KMS-11 (cell line): ENCODE results near the gene MAP3K5.

ENCODE experiments used
- H2AFZ ChIP-seq: fragments of 200-600 bp; sonication (generic); 2 replicates; pipeline ENCODE4 v1.6.1; 2016; ENCODE audit warnings: antibody characterized with exemption, mixed run types, low read depth
- H3K27ac ChIP-seq: fragments of 200-600 bp; sonication (generic); 2 replicates; pipeline ENCODE4 v1.6.1; 2016; ENCODE audit warnings: mild to moderate bottlenecking, mixed run types
- H3K27me3 ChIP-seq: fragments of 200-600 bp; sonication (generic); 2 replicates; pipeline ENCODE4 v1.6.1; 2017; ENCODE audit warnings: mild to moderate bottlenecking, low read depth, mixed run types, moderate library complexity; ENCODE audit not compliant: insufficient read depth
- H3K36me3 ChIP-seq: fragments of 200-600 bp; sonication (generic); 2 replicates; pipeline ENCODE4 v1.6.1; 2017; ENCODE audit warnings: mild to moderate bottlenecking, mixed run types; ENCODE audit not compliant: insufficient read depth
- H3K4me1 ChIP-seq: fragments of 200-600 bp; sonication (generic); 2 replicates; pipeline ENCODE4 v1.6.1; 2016; ENCODE audit warnings: mild to moderate bottlenecking, low read depth, mixed run types; ENCODE audit not compliant: poor library complexity, severe bottlenecking
- H3K4me2 ChIP-seq: fragments of 200-600 bp; sonication (generic); 2 replicates; pipeline ENCODE4 v1.7.0; 2016; ENCODE audit warnings: mild to moderate bottlenecking, mixed run types
- H3K4me3 ChIP-seq: fragments of 200-600 bp; sonication (generic); IDR thresholded peaks from 2 replicates; pipeline ENCODE4 v1.6.1; 2017; ENCODE audit warnings: low read depth, low read length, mixed read lengths; ENCODE audit not compliant: insufficient read depth
- H3K79me2 ChIP-seq: fragments of 200-600 bp; sonication (generic); 2 replicates; pipeline ENCODE4 v1.6.1; 2016; ENCODE audit warnings: low read depth, mixed run types; ENCODE audit not compliant: insufficient read depth
- H3K9ac ChIP-seq: fragments of 200-600 bp; sonication (generic); 2 replicates; pipeline ENCODE4 v1.6.1; 2016; ENCODE audit warnings: mild to moderate bottlenecking, mixed run types
- H4K20me1 ChIP-seq: fragments of 200-600 bp; sonication (generic); 2 replicates; pipeline ENCODE4 v1.6.1; 2016; ENCODE audit warnings: mild to moderate bottlenecking, mixed run types; ENCODE audit not compliant: insufficient read depth
- CTCF ChIP-seq: fragments of 200-600 bp; sonication (generic); conservative IDR thresholded peaks from 2 replicates; pipeline ENCODE4 v1.6.1; 2017; ENCODE audit warnings: low read depth, mild to moderate bottlenecking, antibody characterized with exemption, low read length, moderate library complexity, mixed read lengths

Gene MAP3K5

GRCh38 chr6:136787726-136788068 is 4.6 kb downstream of the MAP3K5 start:
- no peaks in the 10 kb centered on the region for H3K36me3 ChIP-seq
- no peak overlapping the region for H2AFZ ChIP-seq
- no peak overlapping the region for H3K9ac ChIP-seq
- H3K79me2 ChIP-seq, result peaks cover 61% of the 10 kb centered on the region
- peaks cover 77% of the 10 kb centered on the region for H3K4me1 ChIP-seq
- no peak overlapping the region for H3K27ac ChIP-seq
- H4K20me1 ChIP-seq, result no peaks in the 10 kb centered on the region
- TF ChIP-seq CTCF, result no peak
- no peak overlapping the region for H3K4me3 ChIP-seq
- H3K27me3 ChIP-seq, result no peaks in the 10 kb centered on the region
- peak overlapping the region; percentile 36; the same call in 1 of the 2 replicates for H3K4me2 ChIP-seq

GRCh38 chr6:136786658-136787057 is 5.6 kb downstream of the MAP3K5 start:
- Histone ChIP-seq H4K20me1 (no peaks in the 10 kb centered on the region), H3K4me2 (no peak overlapping the region), H3K4me1 (peaks cover 77% of the 10 kb centered on the region), H3K9ac (no peak overlapping the region), H3K4me3 (no peak overlapping the region), H2AFZ (no peak overlapping the region), H3K36me3 (no peaks in the 10 kb centered on the region), H3K27ac (no peak overlapping the region), H3K79me2 (peaks cover 64% of the 10 kb centered on the region), H3K27me3 (no peaks in the 10 kb centered on the region)
- no peak for TF ChIP-seq CTCF

GRCh38 chr6:136784910-136785746 is 7.1 kb downstream of the MAP3K5 start:
- TF ChIP-seq CTCF, result no peak
- Histone ChIP-seq H3K27ac (no peak overlapping the region), H3K4me3 (no peak overlapping the region), H3K36me3 (no peaks in the 10 kb centered on the region), H4K20me1 (no peaks in the 10 kb centered on the region), H2AFZ (no peak overlapping the region), H3K27me3 (no peaks in the 10 kb centered on the region), H3K4me2 (no peak overlapping the region), H3K79me2 (peaks cover 55% of the 10 kb centered on the region), H3K9ac (no peak overlapping the region), H3K4me1 (peaks cover 69% of the 10 kb centered on the region)

GRCh38 chr6:136784271-136784664 is 8.0 kb downstream of the MAP3K5 start:
- H3K27ac ChIP-seq, result no peak overlapping the region
- H3K4me1 ChIP-seq, result peaks cover 60% of the 10 kb centered on the region
- H3K79me2 ChIP-seq, result peaks cover 46% of the 10 kb centered on the region
- TF ChIP-seq CTCF, result no peak
- H3K4me3 ChIP-seq, result no peak overlapping the region
- no peak overlapping the region for H2AFZ ChIP-seq
- peak overlapping the region; percentile 11; the same call in 1 of the 2 replicates for H3K4me2 ChIP-seq
- H4K20me1 ChIP-seq, result no peaks in the 10 kb centered on the region
- no peaks in the 10 kb centered on the region for H3K27me3 ChIP-seq
- no peak overlapping the region for H3K9ac ChIP-seq
- H3K36me3 ChIP-seq, result no peaks in the 10 kb centered on the region
